NCI-H2227 (cell line): ENCODE results near the gene NFAM1.

Experiments
- DNase-seq: peaks from one replicate; lab custom pipeline; 2025; ENCODE audit not compliant: unreplicated experiment; lab: John Stamatoyannopoulos, UW

The NFAM1 gene

GRCh38 chr22:42432020-42432596, at the start of gene NFAM1:
TSS of gene NFAM1 (minus strand) at chr22:42432403. CDS start at chr22:42432357, 46 bp downstream.
- no peak for DNase-seq

- DNase-seq, result no peak
Measured at GRCh38 chr22:42475122-42475521, 42.9 kb upstream of the NFAM1 start.

- peak; percentile 60 for DNase-seq
Measured at GRCh38 chr22:42473484-42474193, 41.4 kb upstream of the NFAM1 start.

- no peak for DNase-seq
Measured at GRCh38 chr22:42472671-42473070, 40.5 kb upstream of the NFAM1 start.

GRCh38 chr22:42471441-42471840, 39.2 kb upstream of the NFAM1 start:
- DNase-seq, result no peak

GRCh38 chr22:42470366-42471082, 38.3 kb upstream of the NFAM1 start:
- no peak for DNase-seq

GRCh38 chr22:42468841-42469240, 36.6 kb upstream of the NFAM1 start:
- no peak for DNase-seq

- DNase-seq, result no peak
Measured at GRCh38 chr22:42462016-42462415, 29.8 kb upstream of the NFAM1 start.

GRCh38 chr22:42461511-42461910, 29.3 kb upstream of the NFAM1 start:
- DNase-seq, result no peak

GRCh38 chr22:42459287-42460063, 27.3 kb upstream of the NFAM1 start:
- DNase-seq, result no peak

GRCh38 chr22:42452916-42453315, 20.7 kb upstream of the NFAM1 start:
- no peak for DNase-seq

GRCh38 chr22:42452456-42452855, 20.3 kb upstream of the NFAM1 start:
- no peak for DNase-seq

GRCh38 chr22:42451499-42452145, 19.4 kb upstream of the NFAM1 start:
- DNase-seq, result no peak

GRCh38 chr22:42450862-42451261, 18.7 kb upstream of the NFAM1 start:
- no peak for DNase-seq

GRCh38 chr22:42446151-42446550, 13.9 kb upstream of the NFAM1 start:
- no peak for DNase-seq

- peak; percentile 83 for DNase-seq
Measured at GRCh38 chr22:42444077-42444904, 12.1 kb upstream of the NFAM1 start.

- no peak for DNase-seq
Measured at GRCh38 chr22:42443240-42444076, 11.3 kb upstream of the NFAM1 start.

- DNase-seq, result no peak
Measured at GRCh38 chr22:42442748-42443147, 10.5 kb upstream of the NFAM1 start.

GRCh38 chr22:42440728-42441127, 8.5 kb upstream of the NFAM1 start:
- DNase-seq, result no peak
